Osteocyte (in vitro differentiated cells): ENCODE data around the gene GPC4. TPM values are rescaled to one million over a fixed set of nuclear protein-coding genes. Genes with fewer than 3 reads are reported as not detected.
A peak's percentile ranks its signal among the peaks of the same experiment; 100 is the strongest.

Experiments
- DNase-seq: peaks from one replicate; pipeline ENCODE4 v3.0.0; 2021; ENCODE audit warnings: mixed read lengths; ENCODE audit not compliant: unreplicated experiment; ENCODE audit errors: extremely low spot score
- H3K27ac Mint-ChIP-seq: one replicate; pipeline ENCODE4 v1.8.0; 2021; ENCODE audit warnings: mild to moderate bottlenecking, mixed read lengths; ENCODE audit not compliant: unreplicated experiment
- H3K27me3 Mint-ChIP-seq: one replicate; pipeline ENCODE4 v1.8.0; 2021; ENCODE audit warnings: mixed read lengths; ENCODE audit not compliant: unreplicated experiment
- H3K36me3 Mint-ChIP-seq: one replicate; pipeline ENCODE4 v1.8.0; 2021; ENCODE audit warnings: mixed read lengths; ENCODE audit not compliant: unreplicated experiment
- H3K4me1 Mint-ChIP-seq: one replicate; pipeline ENCODE4 v1.8.0; 2021; ENCODE audit warnings: mixed read lengths; ENCODE audit not compliant: unreplicated experiment
- H3K4me3 Mint-ChIP-seq: one replicate; pipeline ENCODE4 v1.8.0; 2021; ENCODE audit warnings: mild to moderate bottlenecking, moderate library complexity, mixed read lengths; ENCODE audit not compliant: unreplicated experiment
- H3K9me3 Mint-ChIP-seq: one replicate; pipeline ENCODE4 v1.8.0; 2021; ENCODE audit warnings: mixed read lengths; ENCODE audit not compliant: unreplicated experiment
- total RNA-seq: library from RNA; stranded (reverse); gene quantifications from 2 replicates; pipeline ENCODE4 v1.2.1, GENCODE V29; 2021
- TF ChIP-seq, protein P1 (sequence below): fragments of 200-600 bp; sonication (generic); IDR thresholded peaks from 2 replicates; pipeline ENCODE4 v1.5.0; 2021; ENCODE audit warnings: antibody characterized with exemption, mild to moderate bottlenecking, moderate library complexity

Gene GPC4
- total RNA-seq, 1 donor from 2014 or later: 98.0 TPM

DNA sequence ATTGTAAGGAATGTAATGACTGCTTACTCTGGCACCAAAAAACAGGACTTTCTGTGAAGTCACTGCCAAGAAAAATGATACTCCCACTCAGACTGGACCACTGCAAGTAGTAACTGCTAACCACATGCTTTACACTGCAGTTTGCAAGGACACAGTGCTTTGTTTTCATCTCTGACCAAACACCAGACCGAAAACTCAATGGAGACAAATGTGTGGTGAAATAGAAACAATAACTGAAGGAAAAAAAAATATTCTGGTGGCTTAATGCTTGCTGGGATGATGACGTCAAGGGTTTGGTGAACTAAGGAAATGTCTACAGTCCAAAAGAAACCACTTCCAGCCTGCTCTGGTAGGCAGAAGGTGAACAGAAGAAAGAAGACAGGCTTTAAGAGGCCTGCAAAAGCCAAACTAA is 13.2 kb downstream of the GPC4 start:
- H3K4me1 Mint-ChIP-seq: peaks cover 15% of the 10 kb centered on the region
- H3K27ac Mint-ChIP-seq: peak overlapping the region; percentile 74
- no peak for DNase-seq
- H3K9me3 Mint-ChIP-seq: no peaks in the 10 kb centered on the region
- no peaks in the 10 kb centered on the region for H3K27me3 Mint-ChIP-seq
- H3K4me3 Mint-ChIP-seq: no peak overlapping the region
- H3K36me3 Mint-ChIP-seq: peaks cover 3% of the 10 kb centered on the region
- TF ChIP-seq, protein P1, sequence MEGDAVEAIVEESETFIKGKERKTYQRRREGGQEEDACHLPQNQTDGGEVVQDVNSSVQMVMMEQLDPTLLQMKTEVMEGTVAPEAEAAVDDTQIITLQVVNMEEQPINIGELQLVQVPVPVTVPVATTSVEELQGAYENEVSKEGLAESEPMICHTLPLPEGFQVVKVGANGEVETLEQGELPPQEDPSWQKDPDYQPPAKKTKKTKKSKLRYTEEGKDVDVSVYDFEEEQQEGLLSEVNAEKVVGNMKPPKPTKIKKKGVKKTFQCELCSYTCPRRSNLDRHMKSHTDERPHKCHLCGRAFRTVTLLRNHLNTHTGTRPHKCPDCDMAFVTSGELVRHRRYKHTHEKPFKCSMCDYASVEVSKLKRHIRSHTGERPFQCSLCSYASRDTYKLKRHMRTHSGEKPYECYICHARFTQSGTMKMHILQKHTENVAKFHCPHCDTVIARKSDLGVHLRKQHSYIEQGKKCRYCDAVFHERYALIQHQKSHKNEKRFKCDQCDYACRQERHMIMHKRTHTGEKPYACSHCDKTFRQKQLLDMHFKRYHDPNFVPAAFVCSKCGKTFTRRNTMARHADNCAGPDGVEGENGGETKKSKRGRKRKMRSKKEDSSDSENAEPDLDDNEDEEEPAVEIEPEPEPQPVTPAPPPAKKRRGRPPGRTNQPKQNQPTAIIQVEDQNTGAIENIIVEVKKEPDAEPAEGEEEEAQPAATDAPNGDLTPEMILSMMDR: no peak

DNA sequence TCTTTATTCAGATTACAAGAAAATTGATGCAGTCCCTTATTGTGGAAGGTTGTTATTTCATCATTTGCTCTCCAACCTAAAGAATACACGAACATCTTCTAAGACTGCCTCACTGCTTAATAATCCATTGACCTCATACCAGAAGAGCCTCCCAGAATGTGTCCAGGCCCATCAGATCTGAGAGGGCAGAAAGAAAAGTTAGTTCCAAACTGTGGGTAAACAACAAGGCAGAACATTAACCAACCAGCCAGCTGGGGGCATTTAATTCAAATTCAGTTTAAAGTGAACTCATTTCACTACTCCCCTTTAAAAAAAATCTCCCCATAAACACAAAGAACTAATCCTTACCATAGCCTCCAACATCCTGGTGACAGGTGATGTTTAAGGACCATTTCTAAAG is 13.8 kb downstream of the GPC4 start:
- H3K27me3 Mint-ChIP-seq: no peaks in the 10 kb centered on the region
- peaks cover 15% of the 10 kb centered on the region for H3K4me1 Mint-ChIP-seq
- peak overlapping the region; percentile 74 for H3K27ac Mint-ChIP-seq
- H3K4me3 Mint-ChIP-seq: no peak overlapping the region
- no peaks in the 10 kb centered on the region for H3K9me3 Mint-ChIP-seq
- TF ChIP-seq, protein P1: no peak
- peaks cover 3% of the 10 kb centered on the region for H3K36me3 Mint-ChIP-seq
- DNase-seq: no peak

DNA sequence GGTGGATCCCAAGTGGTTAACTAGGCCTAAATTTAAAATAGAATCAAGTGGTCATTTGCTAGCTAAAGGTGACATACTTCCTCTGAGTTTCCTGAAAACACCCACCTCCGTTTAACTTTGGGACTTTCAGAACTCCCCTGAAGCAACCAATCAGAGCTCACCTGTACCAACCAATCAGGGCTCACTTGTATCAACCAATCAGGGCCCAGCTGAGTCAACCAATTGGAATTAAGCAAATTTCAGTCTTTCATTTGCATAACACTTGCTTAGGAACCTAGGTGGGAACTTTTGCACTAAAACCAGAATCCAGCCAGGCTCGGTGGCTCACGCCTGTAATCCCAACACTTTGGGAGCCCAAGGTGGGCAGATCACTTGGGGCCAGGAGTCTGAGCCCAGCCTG is 15.9 kb downstream of the GPC4 start:
- peaks cover 15% of the 10 kb centered on the region for H3K4me1 Mint-ChIP-seq
- H3K9me3 Mint-ChIP-seq: no peaks in the 10 kb centered on the region
- DNase-seq: no peak
- no peak overlapping the region for H3K4me3 Mint-ChIP-seq
- H3K27ac Mint-ChIP-seq: no peak overlapping the region
- H3K27me3 Mint-ChIP-seq: no peaks in the 10 kb centered on the region
- TF ChIP-seq, protein P1: no peak
- H3K36me3 Mint-ChIP-seq: no peaks in the 10 kb centered on the region

- Mint-ChIP-seq H3K27ac (no peak overlapping the region), H3K4me1 (peaks cover 26% of the 10 kb centered on the region), H3K9me3 (no peaks in the 10 kb centered on the region), H3K36me3 (no peaks in the 10 kb centered on the region), H3K4me3 (no peak overlapping the region), H3K27me3 (no peaks in the 10 kb centered on the region)
- no peak for DNase-seq
- TF ChIP-seq, protein P1: no peak
Observed at GRCh38 chrX:133394765-133395164, 20.5 kb downstream of the GPC4 start.

- Mint-ChIP-seq H3K36me3 (no peaks in the 10 kb centered on the region), H3K27me3 (no peaks in the 10 kb centered on the region), H3K9me3 (no peaks in the 10 kb centered on the region), H3K27ac (no peak overlapping the region), H3K4me1 (peaks cover 26% of the 10 kb centered on the region), H3K4me3 (no peak overlapping the region)
- no peak for DNase-seq
- TF ChIP-seq, protein P1: no peak
Observed at GRCh38 chrX:133392671-133393070, 22.6 kb downstream of the GPC4 start.
